GM12891 (cell line): ENCODE results near the gene RASEF.

ENCODE experiments used
- PAX5 ChIP-seq: IDR thresholded peaks from 2 replicates; pipeline ENCODE4 v1.6.1; 2011; ENCODE audit warnings: low read length, moderate library complexity, mild to moderate bottlenecking; ENCODE audit not compliant: insufficient read depth, severe bottlenecking
- POLR2A ChIP-seq: IDR thresholded peaks from 2 replicates; pipeline ENCODE4 v1.6.1; 2011; ENCODE audit warnings: low read depth, low read length, control low read depth
- POLR2AphosphoS5 ChIP-seq: IDR thresholded peaks from 2 replicates; pipeline ENCODE4 v1.6.1; 2011; ENCODE audit warnings: low read depth, low read length, control low read depth
- TAF1 ChIP-seq: IDR thresholded peaks from 2 replicates; pipeline ENCODE4 v1.6.1; 2011; ENCODE audit warnings: low read depth, low read length, control low read depth

DNA sequence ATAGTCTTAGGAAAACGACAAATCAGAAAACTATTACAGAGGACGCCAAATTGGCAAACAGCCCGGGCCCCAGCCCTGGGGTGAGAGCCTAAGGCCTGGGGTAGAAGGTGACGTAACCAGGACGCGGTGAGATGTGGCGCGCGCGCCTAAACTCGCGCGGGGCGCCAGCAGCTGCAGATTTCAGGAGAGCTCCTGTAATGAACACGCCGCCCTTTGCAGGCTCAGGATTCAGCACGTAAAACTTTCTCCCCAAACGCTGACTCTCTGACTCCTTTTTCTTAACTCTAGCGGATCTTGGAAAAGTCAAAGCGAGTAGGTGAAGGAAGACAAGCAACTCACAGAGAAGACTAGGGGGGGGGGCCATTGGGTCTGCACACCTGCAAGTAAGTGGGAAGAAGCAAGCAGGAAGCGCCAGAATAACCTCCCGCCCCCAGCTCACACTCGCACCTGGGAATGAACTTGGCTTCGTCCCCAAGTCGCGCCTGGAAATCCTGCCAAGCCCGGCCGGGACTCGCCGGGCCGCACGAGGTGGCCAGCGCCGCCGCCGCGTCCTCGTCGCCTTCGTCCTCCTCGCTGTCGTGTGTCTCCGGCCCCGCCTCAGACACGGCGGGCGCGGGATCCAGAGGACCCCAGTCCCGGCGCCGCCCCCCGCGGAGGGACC lies 822 bp downstream of the RASEF start:
- TF ChIP-seq POLR2A (no peak), TAF1 (no peak), POLR2AphosphoS5 (no peak), PAX5 (no peak)
